ENCODE data around the gene RIGI.
"Not testable (repeated sequence)": the region's sequence is repeated elsewhere in the genome, so short reads cannot be mapped to it uniquely, and the experiment has no call there.

The RIGI gene

GRCh38 chr9:32525709-32526030, 326 bp downstream of the RIGI start:
- no peak for DNase-seq

GRCh38 chr9:32524892-32525708, 896 bp downstream of the RIGI start:
- no peak for DNase-seq

- DNase-seq, result not testable (repeated sequence)
Observed at GRCh38 chr9:32524558-32524891, 1.5 kb downstream of the RIGI start.

GRCh38 chr9:32523910-32524309, 2.1 kb downstream of the RIGI start:
- DNase-seq, result no peak

GRCh38 chr9:32518276-32518675, 7.7 kb downstream of the RIGI start:
- no peak for DNase-seq

GRCh38 chr9:32516241-32516640, 9.8 kb downstream of the RIGI start:
- DNase-seq, result no peak

- no peak for DNase-seq
Observed at GRCh38 chr9:32508728-32509127, 17.3 kb downstream of the RIGI start.

GRCh38 chr9:32503008-32503407, 23.0 kb downstream of the RIGI start:
- DNase-seq, result no peak

GRCh38 chr9:32502464-32502863, 23.5 kb downstream of the RIGI start:
- DNase-seq, result no peak

- DNase-seq, result no peak
Observed at GRCh38 chr9:32501868-32502267, 24.1 kb downstream of the RIGI start.

GRCh38 chr9:32500768-32501167, 25.2 kb downstream of the RIGI start:
- no peak for DNase-seq

GRCh38 chr9:32497921-32498320, 28.1 kb downstream of the RIGI start:
- DNase-seq, result no peak

- DNase-seq, result no peak
Observed at GRCh38 chr9:32490601-32491000, 35.4 kb downstream of the RIGI start.

GRCh38 chr9:32487981-32488380, 38.0 kb downstream of the RIGI start:
- DNase-seq, result no peak

GRCh38 chr9:32486839-32487562, 39.0 kb downstream of the RIGI start:
- DNase-seq, result no peak

GRCh38 chr9:32483343-32483742, 42.7 kb downstream of the RIGI start:
- no peak for DNase-seq
